Activated CD4-positive, alpha-beta T cell treated with anti-CD3 and anti-CD28 coated beads, Interleukin-2, amount 10 ng/mL, durations not matched to agents 7 days and 5 days (primary cell): Measurements from ENCODE around the gene CAPN13. TPM values are rescaled to one million over a fixed set of nuclear protein-coding genes. Genes with fewer than 3 reads are reported as not detected.

Experiments used
- CTCF ChIA-PET: fragments of 350-600 bp; sonication (Branson Sonifier 250); formaldehyde crosslinking; loops from one replicate; lab custom pipeline; 2021; ENCODE audit warnings: antibody characterized with exemption; lab: Charles Lee
- POLR2A ChIA-PET: fragments of 350-600 bp; sonication (Branson Sonifier 250); formaldehyde crosslinking; loops from one replicate; lab custom pipeline; 2021; ENCODE audit warnings: antibody characterized with exemption; lab: Charles Lee
- DNase-seq: peaks from one replicate; pipeline ENCODE4 v3.0.0-alpha.2; 2020
- H3K27ac Mint-ChIP-seq: one replicate; pipeline ENCODE4 v1.8.0; 2021; ENCODE audit warnings: mild to moderate bottlenecking, moderate library complexity, mixed read lengths
- H3K27me3 Mint-ChIP-seq: one replicate; pipeline ENCODE4 v1.8.0; 2021; ENCODE audit warnings: mixed read lengths
- H3K36me3 Mint-ChIP-seq: one replicate; pipeline ENCODE4 v1.8.0; 2021; ENCODE audit warnings: low read depth, mixed read lengths
- H3K4me1 Mint-ChIP-seq: one replicate; pipeline ENCODE4 v1.8.0; 2021; ENCODE audit warnings: mixed read lengths
- H3K4me3 Mint-ChIP-seq: one replicate; pipeline ENCODE4 v1.8.0; 2021; ENCODE audit warnings: mild to moderate bottlenecking, moderate library complexity, mixed read lengths
- H3K9me3 Mint-ChIP-seq: one replicate; pipeline ENCODE4 v1.8.0; 2021; ENCODE audit warnings: mixed read lengths
- total RNA-seq, 2 experiments: library from RNA; stranded (reverse); gene quantifications; one replicate each; pipeline ENCODE4 v1.2.3, GENCODE V29; 2021

The CAPN13 gene, protein sequence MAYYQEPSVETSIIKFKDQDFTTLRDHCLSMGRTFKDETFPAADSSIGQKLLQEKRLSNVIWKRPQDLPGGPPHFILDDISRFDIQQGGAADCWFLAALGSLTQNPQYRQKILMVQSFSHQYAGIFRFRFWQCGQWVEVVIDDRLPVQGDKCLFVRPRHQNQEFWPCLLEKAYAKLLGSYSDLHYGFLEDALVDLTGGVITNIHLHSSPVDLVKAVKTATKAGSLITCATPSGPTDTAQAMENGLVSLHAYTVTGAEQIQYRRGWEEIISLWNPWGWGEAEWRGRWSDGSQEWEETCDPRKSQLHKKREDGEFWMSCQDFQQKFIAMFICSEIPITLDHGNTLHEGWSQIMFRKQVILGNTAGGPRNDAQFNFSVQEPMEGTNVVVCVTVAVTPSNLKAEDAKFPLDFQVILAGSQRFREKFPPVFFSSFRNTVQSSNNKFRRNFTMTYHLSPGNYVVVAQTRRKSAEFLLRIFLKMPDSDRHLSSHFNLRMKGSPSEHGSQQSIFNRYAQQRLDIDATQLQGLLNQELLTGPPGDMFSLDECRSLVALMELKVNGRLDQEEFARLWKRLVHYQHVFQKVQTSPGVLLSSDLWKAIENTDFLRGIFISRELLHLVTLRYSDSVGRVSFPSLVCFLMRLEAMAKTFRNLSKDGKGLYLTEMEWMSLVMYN
- total RNA-seq, result not detected

DNA sequence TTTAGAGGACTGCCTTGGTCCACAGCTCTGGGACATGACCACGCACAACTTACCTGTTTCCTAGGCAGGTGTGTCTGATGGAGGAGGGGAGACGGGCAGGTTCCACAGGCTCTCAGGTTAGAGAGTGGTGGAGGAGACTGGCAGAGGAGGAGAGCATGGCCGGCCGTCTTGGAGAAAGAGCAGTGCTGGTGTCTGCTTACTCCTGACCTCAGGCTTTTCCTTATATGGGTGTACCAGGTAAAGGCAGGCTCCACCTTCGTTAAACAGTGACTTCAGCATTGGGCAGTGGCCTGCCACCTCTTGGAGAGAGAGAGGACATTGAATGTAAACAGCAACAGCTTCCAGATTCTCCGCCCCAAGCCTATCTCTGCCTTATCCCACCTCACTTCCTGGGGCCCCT lies at the start of gene CAPN13:
TSS of gene CAPN13 (minus strand) at position 198 of the 400 bp plus-strand sequence. CDS start 20,121 bp downstream, outside the sequence.
- DNase-seq, result no peak
- Mint-ChIP-seq H3K9me3 (no peaks in the 10 kb centered on the region), H3K27ac (no peak within 1 kb of the TSS), H3K4me1 (no peaks in the 10 kb centered on the region), H3K4me3 (no peak within 1 kb of the TSS), H3K27me3 (no peaks in the 10 kb centered on the region), H3K36me3 (no peaks in the 10 kb centered on the region)
- POLR2A ChIA-PET, result no interaction called here
- CTCF ChIA-PET, result no interaction called here

DNA sequence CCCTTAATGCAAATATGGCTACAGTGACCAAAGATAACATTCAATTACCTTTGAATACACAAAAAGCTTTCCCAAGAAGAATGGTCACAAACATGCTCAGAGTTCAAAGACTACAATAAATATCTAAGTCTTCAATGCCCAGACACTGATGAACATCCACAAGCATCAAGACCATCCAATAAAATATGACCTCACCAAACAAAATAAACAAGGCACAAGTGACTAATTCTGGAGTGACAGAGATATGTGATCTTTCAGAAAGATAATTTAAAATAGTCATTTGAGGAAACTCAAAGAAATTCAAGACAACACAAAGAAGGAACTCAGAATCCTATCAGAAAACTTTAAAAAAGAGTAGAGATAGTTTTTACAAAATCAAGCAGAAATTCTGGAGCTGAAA lies 40.6 kb upstream of the CAPN13 start:
- no peak for DNase-seq
- POLR2A ChIA-PET, result no interaction called here
- H3K27ac Mint-ChIP-seq, result no peak overlapping the region
- H3K4me3 Mint-ChIP-seq, result no peak overlapping the region
- H3K9me3 Mint-ChIP-seq, result no peaks in the 10 kb centered on the region
- H3K4me1 Mint-ChIP-seq, result no peaks in the 10 kb centered on the region
- H3K27me3 Mint-ChIP-seq, result peaks cover 12% of the 10 kb centered on the region
- H3K36me3 Mint-ChIP-seq, result no peaks in the 10 kb centered on the region
- CTCF ChIA-PET, result no interaction called here

DNA sequence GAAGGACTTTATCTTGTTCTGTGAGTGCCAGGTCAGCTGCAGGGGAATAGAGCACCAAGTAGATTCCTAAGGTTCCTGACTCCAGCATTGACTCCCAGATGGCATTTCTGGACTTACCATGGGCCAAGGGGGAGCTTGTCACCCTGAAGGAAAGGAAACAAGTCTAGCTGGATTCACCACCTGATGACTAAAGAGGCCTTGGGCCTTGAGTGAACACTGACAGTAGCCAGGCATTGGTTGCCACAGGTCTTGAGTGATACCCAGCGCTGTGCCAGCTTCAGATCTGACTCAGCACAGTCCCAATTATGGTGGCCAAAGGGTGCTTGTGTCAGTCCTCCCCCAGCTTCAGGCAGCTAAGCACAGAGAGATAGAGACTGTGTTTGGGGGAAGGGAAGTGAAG lies 40.1 kb upstream of the CAPN13 start:
- H3K9me3 Mint-ChIP-seq, result no peaks in the 10 kb centered on the region
- H3K4me3 Mint-ChIP-seq, result no peak overlapping the region
- no peaks in the 10 kb centered on the region for H3K36me3 Mint-ChIP-seq
- no peaks in the 10 kb centered on the region for H3K4me1 Mint-ChIP-seq
- POLR2A ChIA-PET, result no interaction called here
- H3K27me3 Mint-ChIP-seq, result peaks cover 12% of the 10 kb centered on the region
- DNase-seq, result no peak
- CTCF ChIA-PET, result interaction anchor here (0.6 kb wide), 1 partner anchor 19 kb away, joined by 3 read pairs; no protein-coding TSS in a partner anchor
- no peak overlapping the region for H3K27ac Mint-ChIP-seq

DNA sequence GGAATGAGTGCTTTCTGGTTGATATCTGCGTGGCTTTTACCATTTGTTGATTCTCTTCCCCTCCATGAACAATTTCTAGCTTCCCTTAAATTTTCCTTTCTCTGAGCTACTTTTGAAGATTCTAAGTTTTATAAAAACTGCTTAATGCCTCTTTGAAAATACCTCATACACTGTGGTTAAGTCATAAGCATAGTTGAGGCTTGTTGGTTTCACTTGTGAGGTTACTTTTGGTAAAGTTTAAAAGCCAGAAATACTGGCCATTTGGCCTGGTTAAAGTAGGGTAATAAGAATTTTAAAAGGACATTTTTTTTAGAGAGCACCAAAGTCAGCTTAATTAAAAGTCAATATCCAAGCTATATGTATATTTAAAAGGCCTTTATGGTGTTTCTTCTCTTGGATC lies 21.3 kb upstream of the CAPN13 start:
- Mint-ChIP-seq H3K4me1 (no peaks in the 10 kb centered on the region), H3K4me3 (no peak overlapping the region), H3K27me3 (no peaks in the 10 kb centered on the region), H3K27ac (no peak overlapping the region), H3K9me3 (peaks cover 5% of the 10 kb centered on the region), H3K36me3 (no peaks in the 10 kb centered on the region)
- DNase-seq, result no peak
- ChIA-PET CTCF (no interaction called here), POLR2A (no interaction called here)

DNA sequence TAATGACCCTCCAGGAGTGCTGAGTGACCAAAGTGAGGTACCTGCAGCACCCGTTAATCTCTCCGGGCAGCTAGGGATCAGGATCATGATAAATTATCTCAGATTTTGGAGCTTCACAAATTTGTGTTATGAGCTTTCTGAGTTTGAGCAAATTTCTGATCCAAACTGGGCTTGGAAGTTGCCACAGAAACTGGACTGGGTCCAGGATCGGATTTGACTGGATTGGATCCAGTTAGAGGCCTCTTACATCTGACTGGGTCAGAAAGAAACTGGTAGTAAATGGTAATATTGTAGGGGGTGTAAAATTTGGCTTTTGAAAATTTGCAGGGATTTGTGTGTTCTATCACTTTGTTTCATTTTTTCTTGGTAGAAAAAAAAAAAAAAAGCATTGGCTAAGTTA lies 19.7 kb upstream of the CAPN13 start:
- CTCF ChIA-PET, result interaction anchor here (1.1 kb wide), 1 partner anchor 14 kb away, joined by 3 read pairs; no protein-coding TSS in a partner anchor
- no peak overlapping the region for H3K4me3 Mint-ChIP-seq
- DNase-seq, result no peak
- no peaks in the 10 kb centered on the region for H3K27me3 Mint-ChIP-seq
- H3K36me3 Mint-ChIP-seq, result no peaks in the 10 kb centered on the region
- no peak overlapping the region for H3K27ac Mint-ChIP-seq
- peaks cover 5% of the 10 kb centered on the region for H3K9me3 Mint-ChIP-seq
- no peaks in the 10 kb centered on the region for H3K4me1 Mint-ChIP-seq
- POLR2A ChIA-PET, result no interaction called here

DNA sequence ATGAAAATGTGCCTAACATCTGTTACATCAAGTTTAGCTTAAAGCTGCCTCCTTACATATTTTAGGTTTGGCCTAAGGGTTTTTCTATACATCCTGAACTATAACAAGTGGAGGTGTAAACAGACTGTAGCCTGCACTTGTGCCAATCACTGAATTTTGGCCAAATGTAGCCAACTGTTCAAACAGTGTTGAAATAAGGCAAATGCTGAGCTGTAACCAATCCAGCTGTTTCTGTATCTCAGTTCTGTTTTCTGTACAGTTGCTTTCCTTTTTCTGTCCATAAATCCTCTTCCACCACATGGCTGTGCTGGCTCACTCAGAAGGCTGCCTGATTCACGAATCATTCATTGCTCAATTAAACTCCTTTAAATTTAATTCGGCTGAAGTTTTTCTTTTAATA lies 19.2 kb upstream of the CAPN13 start:
- no peak overlapping the region for H3K27ac Mint-ChIP-seq
- H3K27me3 Mint-ChIP-seq, result no peaks in the 10 kb centered on the region
- POLR2A ChIA-PET, result no interaction called here
- H3K36me3 Mint-ChIP-seq, result no peaks in the 10 kb centered on the region
- no peaks in the 10 kb centered on the region for H3K4me1 Mint-ChIP-seq
- DNase-seq, result no peak
- peaks cover 5% of the 10 kb centered on the region for H3K9me3 Mint-ChIP-seq
- no peak overlapping the region for H3K4me3 Mint-ChIP-seq
- CTCF ChIA-PET, result interaction anchor here (1.1 kb wide), 1 partner anchor 15 kb away, joined by 3 read pairs; no protein-coding TSS in a partner anchor

DNA sequence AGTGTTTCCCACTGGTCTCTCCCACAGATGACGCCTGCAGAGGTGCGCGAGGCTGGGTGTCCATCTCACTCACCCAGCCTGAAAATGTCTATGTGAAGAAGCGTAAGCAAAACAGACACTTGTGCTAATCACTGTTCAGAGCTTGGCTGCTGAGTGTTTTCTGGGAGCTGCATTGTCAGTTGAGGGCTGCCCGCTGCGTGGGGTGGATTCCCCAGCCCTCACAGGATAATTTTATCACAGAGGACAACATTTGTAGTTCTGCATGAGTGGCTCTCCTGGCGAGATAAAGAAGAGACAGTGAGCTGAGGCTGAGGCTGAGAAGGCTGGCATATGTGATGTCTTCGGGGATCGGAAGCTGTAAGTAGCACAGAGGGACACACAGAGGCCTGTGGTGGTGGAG lies 16.2 kb upstream of the CAPN13 start:
- no peak for DNase-seq
- Mint-ChIP-seq H3K4me3 (no peak overlapping the region), H3K4me1 (no peaks in the 10 kb centered on the region), H3K9me3 (peaks cover 5% of the 10 kb centered on the region), H3K36me3 (no peaks in the 10 kb centered on the region), H3K27ac (no peak overlapping the region), H3K27me3 (no peaks in the 10 kb centered on the region)
- ChIA-PET POLR2A (no interaction called here), CTCF (no interaction called here)

DNA sequence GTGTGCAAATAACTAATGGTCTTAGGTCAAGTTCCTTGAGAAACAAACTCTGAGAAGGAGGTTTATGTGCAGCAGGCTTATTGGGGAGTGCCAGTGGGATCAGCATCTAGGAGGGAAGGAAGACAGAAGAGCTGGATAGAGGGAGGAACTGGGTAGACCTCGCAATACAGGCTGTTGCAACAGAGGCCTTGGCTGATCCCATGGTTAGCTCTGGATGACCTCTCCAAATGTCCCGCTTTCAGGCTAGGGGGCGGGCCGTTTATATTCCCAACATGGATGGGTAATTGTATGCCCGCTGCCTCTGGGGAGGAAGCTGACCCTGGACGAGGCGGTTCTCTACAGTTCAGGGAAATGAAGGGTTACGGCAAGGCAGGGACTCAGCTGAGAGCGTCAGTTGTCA lies 14.7 kb upstream of the CAPN13 start:
- Mint-ChIP-seq H3K36me3 (no peaks in the 10 kb centered on the region), H3K27ac (no peak overlapping the region), H3K4me3 (no peak overlapping the region), H3K4me1 (no peaks in the 10 kb centered on the region), H3K27me3 (no peaks in the 10 kb centered on the region), H3K9me3 (peaks cover 2% of the 10 kb centered on the region)
- CTCF ChIA-PET, result no interaction called here
- DNase-seq, result no peak
- POLR2A ChIA-PET, result no interaction called here

DNA sequence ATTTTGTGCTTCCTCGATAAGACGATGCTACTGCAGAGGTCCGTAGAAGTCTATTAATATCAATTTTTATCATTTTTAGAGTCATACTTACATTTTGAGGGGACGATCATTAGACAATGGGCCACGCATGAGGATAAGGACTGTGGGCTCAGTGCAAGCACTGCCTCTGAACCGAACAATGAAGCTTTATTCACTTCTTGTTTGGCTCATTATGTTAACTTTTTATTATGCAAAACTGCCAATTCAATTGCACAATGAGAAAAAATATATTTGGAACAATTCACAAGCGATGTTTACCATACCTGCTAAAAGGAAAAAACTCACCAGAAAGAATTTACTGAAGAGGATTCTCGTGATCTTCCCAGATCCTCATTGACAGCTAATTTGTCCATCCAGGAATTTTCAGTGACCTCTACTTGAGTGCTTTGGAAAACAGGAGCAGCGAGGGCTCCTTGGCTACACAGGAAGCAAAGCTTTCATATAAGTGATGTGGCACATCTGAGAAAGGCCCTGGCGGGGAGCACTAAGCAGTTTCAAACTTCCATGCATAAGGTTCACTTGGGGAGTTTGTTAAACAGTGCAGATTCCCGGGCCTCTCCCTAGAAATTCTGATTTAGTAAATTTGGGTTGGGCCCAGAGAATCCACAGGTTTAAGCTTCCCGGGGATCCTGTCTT lies 13.3 kb upstream of the CAPN13 start:
- DNase-seq, result no peak
- Mint-ChIP-seq H3K27ac (no peak overlapping the region), H3K9me3 (no peaks in the 10 kb centered on the region), H3K27me3 (peaks cover 7% of the 10 kb centered on the region), H3K4me1 (no peaks in the 10 kb centered on the region), H3K36me3 (no peaks in the 10 kb centered on the region), H3K4me3 (no peak overlapping the region)
- ChIA-PET CTCF (no interaction called here), POLR2A (no interaction called here)

DNA sequence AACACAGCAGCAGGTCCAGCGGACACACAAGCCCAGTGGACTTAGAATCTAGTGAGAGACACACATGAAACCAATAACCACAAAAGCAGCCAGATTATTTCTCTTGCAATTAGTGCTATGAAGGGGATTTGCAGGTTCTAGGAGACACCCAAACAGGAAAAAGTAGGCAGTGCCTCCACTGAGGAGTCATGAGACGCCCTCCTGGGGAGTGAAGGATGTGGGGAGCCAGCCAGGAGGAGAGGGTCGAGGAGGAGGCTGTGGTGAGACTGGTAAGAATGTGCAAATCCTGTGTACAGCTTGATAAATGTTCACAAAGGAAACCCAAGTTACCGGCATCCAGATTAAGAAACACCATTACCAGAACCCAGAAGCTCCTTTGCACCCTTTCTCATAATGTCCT lies 2.7 kb upstream of the CAPN13 start:
- POLR2A ChIA-PET, result no interaction called here
- CTCF ChIA-PET, result no interaction called here
- H3K4me1 Mint-ChIP-seq, result no peaks in the 10 kb centered on the region
- no peak for DNase-seq
- no peaks in the 10 kb centered on the region for H3K36me3 Mint-ChIP-seq
- no peaks in the 10 kb centered on the region for H3K9me3 Mint-ChIP-seq
- no peak overlapping the region for H3K27ac Mint-ChIP-seq
- no peaks in the 10 kb centered on the region for H3K27me3 Mint-ChIP-seq
- H3K4me3 Mint-ChIP-seq, result no peak overlapping the region

DNA sequence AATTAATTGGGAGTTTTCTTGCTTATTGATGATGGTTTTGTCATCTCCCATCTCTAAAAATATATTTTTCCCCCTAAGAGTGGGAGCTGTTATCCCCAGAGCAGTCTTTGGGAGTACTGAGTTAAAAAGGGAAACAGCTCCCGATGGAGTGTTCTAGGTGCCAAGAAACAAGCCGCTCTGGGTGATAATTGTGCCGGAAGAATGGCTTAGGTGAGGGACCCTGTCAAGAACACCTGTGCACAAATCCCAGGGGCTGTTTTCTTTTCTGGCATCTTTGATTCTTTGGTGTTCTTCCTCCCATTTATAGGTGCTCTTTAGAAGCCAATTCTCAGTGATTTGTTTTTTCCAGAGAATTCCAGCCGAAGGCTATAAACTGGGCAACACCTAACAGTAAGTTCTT lies 1.4 kb upstream of the CAPN13 start:
- Mint-ChIP-seq H3K36me3 (no peaks in the 10 kb centered on the region), H3K27me3 (no peaks in the 10 kb centered on the region), H3K27ac (no peak overlapping the region), H3K4me3 (no peak overlapping the region), H3K4me1 (no peaks in the 10 kb centered on the region), H3K9me3 (no peaks in the 10 kb centered on the region)
- ChIA-PET CTCF (no interaction called here), POLR2A (no interaction called here)
- no peak for DNase-seq

DNA sequence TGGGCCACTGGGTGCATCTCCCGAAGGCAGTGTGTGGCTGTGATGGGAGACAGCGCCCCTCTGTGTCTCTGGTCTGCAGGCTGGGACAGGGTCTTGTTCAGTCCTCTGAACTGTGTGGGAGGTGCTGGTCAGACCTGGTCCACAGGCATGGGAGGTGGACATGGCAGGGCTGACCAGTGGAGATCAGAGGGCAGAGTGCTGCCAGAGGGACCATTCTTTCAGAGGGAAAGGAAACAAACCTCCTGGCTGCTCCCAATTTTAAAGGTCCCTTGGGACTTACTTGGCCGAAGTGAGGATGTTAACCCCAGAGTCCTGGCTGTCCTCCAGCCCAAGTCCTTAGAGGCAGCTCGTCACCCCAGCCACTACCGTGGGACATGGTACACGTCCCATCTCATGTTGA lies 4.0 kb downstream of the CAPN13 start:
- no peak overlapping the region for H3K27ac Mint-ChIP-seq
- no peak overlapping the region for H3K4me3 Mint-ChIP-seq
- POLR2A ChIA-PET, result no interaction called here
- no peaks in the 10 kb centered on the region for H3K36me3 Mint-ChIP-seq
- no peak for DNase-seq
- no peaks in the 10 kb centered on the region for H3K9me3 Mint-ChIP-seq
- H3K4me1 Mint-ChIP-seq, result peaks cover 6% of the 10 kb centered on the region
- H3K27me3 Mint-ChIP-seq, result no peaks in the 10 kb centered on the region
- CTCF ChIA-PET, result no interaction called here

DNA sequence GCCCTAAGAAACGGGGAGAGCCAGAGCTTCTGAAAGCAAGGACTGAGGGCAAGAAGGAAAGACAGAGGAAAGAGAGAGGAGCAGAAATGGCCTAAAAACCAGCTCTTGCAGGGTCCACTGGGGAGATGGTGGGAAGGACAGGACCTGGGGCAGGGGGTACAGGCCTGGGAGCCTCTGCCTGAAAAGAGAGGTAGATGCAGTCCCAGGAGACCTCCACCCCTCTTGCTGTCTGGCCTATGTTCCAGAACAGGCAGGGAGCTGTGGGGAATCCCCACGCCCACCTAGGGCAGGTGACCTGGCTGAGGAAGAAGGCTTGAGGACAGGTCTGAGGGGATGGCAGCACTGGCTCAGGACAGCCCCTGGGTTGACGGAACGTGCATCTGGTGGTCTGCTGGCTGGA lies 4.6 kb downstream of the CAPN13 start:
- Mint-ChIP-seq H3K27me3 (no peaks in the 10 kb centered on the region), H3K36me3 (no peaks in the 10 kb centered on the region), H3K4me3 (no peak overlapping the region), H3K9me3 (no peaks in the 10 kb centered on the region), H3K4me1 (peaks cover 12% of the 10 kb centered on the region), H3K27ac (no peak overlapping the region)
- DNase-seq, result no peak
- ChIA-PET POLR2A (no interaction called here), CTCF (no interaction called here)
